HepG2 (cell line): ENCODE measurements around the gene EPB41L5. TPM values are rescaled to one million over a fixed set of nuclear protein-coding genes. Genes with fewer than 3 reads are reported as not detected.

Source experiments
- ATAC-seq: fragments of 200-7000 bp; cut with Tn5 transposase; 3 replicates; pipeline ENCODE4 v1.9.1; 2020; ENCODE audit warnings: mild to moderate bottlenecking, moderate library complexity
- BruUV-seq: library from RNA; stranded (reverse); fragments of 400-500 nt; replicated peaks from 2 replicates; lab custom pipeline; 2021; lab: Mats Ljungman, UMichigan
- CTCF ChIA-PET: fragments of 300-600 bp; formaldehyde crosslinking; extraction: SDS; loops from one replicate; lab custom pipeline; 2021; ENCODE audit warnings: low total read pairs, inconsistent platforms, low intra/inter-chr PET ratio; lab: Yijun Ruan, JAX
- POLR2A ChIA-PET: fragments of 350-600 bp; sonication (Branson Sonifier 250); formaldehyde crosslinking; loops from one replicate; lab custom pipeline; 2020; ENCODE audit warnings: antibody characterized with exemption, inconsistent platforms; lab: Yijun Ruan, JAX
- DNase-seq: peaks from one replicate; pipeline ENCODE4 v3.0.0-alpha.2; 2015; ENCODE audit warnings: low spot score
- FAIRE-seq: peaks from 3 replicates; lab custom pipeline; 2011; peaks lifted over from hg19 to GRCh38; lab: Jason Lieb, UNC
- H2AFZ ChIP-seq: one replicate; pipeline ENCODE4 v1.6.1; 2011; ENCODE audit warnings: low read length, inconsistent platforms
- H3K27ac ChIP-seq: fragments of 300-600 bp; 3 replicates; pipeline ENCODE4 v1.8.0; 2011; ENCODE audit warnings: mixed run types, mild to moderate bottlenecking, mixed read lengths, low read length, inconsistent platforms; ENCODE audit not compliant: insufficient read depth; ENCODE audit errors: extremely low read length
- H3K27me3 ChIP-seq, 2 experiments: fragments of 200-600 bp in 1 of 2; 2 replicates in 1 of 2; 3 replicates in 1 of 2; pipeline versions ENCODE4 v1.6.0 to v1.8.0; 2011; ENCODE audit warnings: low read length in 2 of 2, mild to moderate bottlenecking in 2 of 2, moderate library complexity in 2 of 2, inconsistent platforms in 1 of 2; ENCODE audit not compliant: insufficient read depth in 2 of 2, control insufficient read depth in 1 of 2
- H3K36me3 ChIP-seq, 2 experiments: fragments of 200-600 bp in 1 of 2; replicated peaks in 1 of 2; 2 replicates in 1 of 2; 3 replicates in 1 of 2; pipeline versions ENCODE4 v1.5.1 to v1.8.0; 2011; ENCODE audit warnings: low read length in 2 of 2, inconsistent platforms in 1 of 2; ENCODE audit not compliant: insufficient read depth in 2 of 2, control insufficient read depth in 1 of 2
- H3K4me1 ChIP-seq: 2 replicates; pipeline ENCODE4 v1.5.1; 2012; ENCODE audit warnings: low read length, inconsistent platforms; ENCODE audit not compliant: insufficient read depth
- H3K4me2 ChIP-seq: 2 replicates; pipeline ENCODE4 v1.6.0; 2011; ENCODE audit warnings: low read depth, low read length, inconsistent platforms
- H3K4me3 ChIP-seq, 3 experiments: fragments of 200-600 bp in 1 of 3; sonication (generic), shearing (Covaris generic) in 1 of 3; replicated peaks in 1 of 3; 2 replicates each; pipeline ENCODE4 v1.5.1; 2011 to 2016; ENCODE audit warnings: low read length in 3 of 3, inconsistent platforms in 2 of 3, low read depth in 2 of 3, mild to moderate bottlenecking in 2 of 3, control low read depth in 1 of 3, mixed read lengths in 1 of 3; ENCODE audit not compliant: insufficient read depth in 1 of 3
- H3K79me2 ChIP-seq: one replicate; pipeline ENCODE4 v1.6.1; 2011; ENCODE audit warnings: low read length, inconsistent platforms; ENCODE audit not compliant: insufficient read depth
- H3K9ac ChIP-seq: 2 replicates; pipeline ENCODE4 v1.6.0; 2011; ENCODE audit warnings: mild to moderate bottlenecking, low read depth, low read length, inconsistent platforms; ENCODE audit not compliant: insufficient read depth
- H3K9me3 ChIP-seq: 2 replicates; pipeline ENCODE4 v1.5.1; 2012; ENCODE audit warnings: mild to moderate bottlenecking, low read length
- H4K20me1 ChIP-seq: 2 replicates; pipeline ENCODE4 v1.6.0; 2011; ENCODE audit warnings: inconsistent platforms, mild to moderate bottlenecking, low read length, moderate library complexity; ENCODE audit not compliant: insufficient read depth
- ASH2L ChIP-seq: fragments of 300-600, 200-600 bp; sonication (generic); IDR thresholded peaks from 2 replicates; pipeline ENCODE4 v1.7.0; 2017; ENCODE audit warnings: low read depth, mild to moderate bottlenecking, moderate library complexity, mixed read lengths, low read length; ENCODE audit not compliant: insufficient read length
- CBX1 ChIP-seq: IDR thresholded peaks from one replicate; pipeline ENCODE4 v1.6.1; 2016; ENCODE audit warnings: antibody characterized with exemption, low read depth
- KDM2A ChIP-seq: sonication (generic); formaldehyde crosslinking; IDR thresholded peaks from 2 replicates; pipeline ENCODE4 v1.4.0; 2020; ENCODE audit warnings: low read depth, missing genetic modification reagents, borderline replicate concordance
- PHF8 ChIP-seq: sonication (generic); formaldehyde crosslinking; IDR thresholded peaks from 2 replicates; pipeline ENCODE4 v1.5.0; 2020; ENCODE audit warnings: missing genetic modification reagents
- PRDM15 ChIP-seq: sonication (generic); formaldehyde crosslinking; IDR thresholded peaks from 2 replicates; pipeline ENCODE4 v1.4.0; 2020; ENCODE audit warnings: missing genetic modification reagents
- SMARCC2 ChIP-seq: fragments of 450-650 bp; IDR thresholded peaks from 2 replicates; pipeline ENCODE4 v1.6.1; 2017; ENCODE audit warnings: antibody characterized with exemption, mild to moderate bottlenecking
- TARDBP ChIP-seq: sonication (generic); formaldehyde crosslinking; IDR thresholded peaks from 2 replicates; pipeline ENCODE4 v1.8.0; 2022; ENCODE audit warnings: mild to moderate bottlenecking, missing genetic modification reagents
- TFDP1 ChIP-seq: IDR thresholded peaks from 2 replicates; pipeline ENCODE4 v1.6.1; 2016; ENCODE audit warnings: missing compliant biosample characterization, missing genetic modification reagents, borderline replicate concordance
- YY1 ChIP-seq: IDR thresholded peaks from 2 replicates; pipeline ENCODE4 v1.6.1; 2011; ENCODE audit warnings: low read length, low read depth, moderate library complexity, mild to moderate bottlenecking; ENCODE audit not compliant: insufficient read depth, insufficient replicate concordance
- ZBTB33 ChIP-seq: sonication (generic); formaldehyde crosslinking; IDR thresholded peaks from 2 replicates; pipeline ENCODE4 v1.4.0; 2020; ENCODE audit warnings: missing genetic modification reagents
- ZBTB38 ChIP-seq: sonication (generic); formaldehyde crosslinking; IDR thresholded peaks from 2 replicates; pipeline ENCODE4 v1.5.1; 2020; ENCODE audit warnings: mild to moderate bottlenecking, missing genetic modification reagents
- ZFY ChIP-seq: sonication (generic); formaldehyde crosslinking; IDR thresholded peaks from 2 replicates; pipeline ENCODE4 v1.4.0; 2020; ENCODE audit warnings: missing genetic modification reagents
- ZNF766 ChIP-seq: sonication (generic); formaldehyde crosslinking; IDR thresholded peaks from 2 replicates; pipeline ENCODE4 v1.5.0; 2020; ENCODE audit warnings: missing genetic modification reagents, borderline replicate concordance
- ZNF780A ChIP-seq: sonication (generic); formaldehyde crosslinking; IDR thresholded peaks from 2 replicates; pipeline ENCODE4 v1.8.0; 2022; ENCODE audit warnings: mild to moderate bottlenecking, missing genetic modification reagents, moderate library complexity
- ZNF891 ChIP-seq: sonication (generic); formaldehyde crosslinking; IDR thresholded peaks from 2 replicates; pipeline ENCODE4 v1.5.0; 2020; ENCODE audit warnings: mild to moderate bottlenecking, missing genetic modification reagents
- WGBS: methylation state at CpG from one replicate; pipeline ENCODE4 v1.1.6; 2017; ENCODE audit warnings: low lambda C conversion rate; 5-methylcytosine and 5-hydroxymethylcytosine counted together
- in situ Hi-C: cut with HindIII; loops from 2 replicates; pipeline ENCODE4 v1.10.0; 2017; ENCODE audit warnings: low pct_unique_long_range_greater_than_20kb; ENCODE audit not compliant: extremely low pct_ligation_motif_present
- intact Hi-C: fragments of 100-400 bp; cut with micrococcal nuclease; formaldehyde crosslinking; loops from one replicate; pipeline ENCODE4 v1.10.0; 2022; ENCODE audit not compliant: unreplicated experiment
- polyA plus RNA-seq, 8 experiments: library from polyadenylated mRNA; depleted of rRNA in 3 of 8; stranded (reverse) in 7 of 8; unstranded in 1 of 8; fragments of >200 nt; fragmentation: Illumina TruSeq in 4 of 8; extraction: Trizol in 4 of 8; gene quantifications; 2 replicates each; pipeline versions ENCODE4 v1.2.1 to v1.2.3, GENCODE V29; 2011 to 2016; ENCODE audit warnings: low read depth in 4 of 8, missing spikeins in 1 of 8, mixed read lengths in 1 of 8; ENCODE audit not compliant: insufficient read depth in 1 of 8
- total RNA-seq, 5 experiments: library from RNA; depleted of rRNA; stranded (reverse); fragments of >200 nt; fragmentation: Illumina TruSeq; extraction: Trizol; gene quantifications; 2 replicates each; pipeline ENCODE4 v1.2.3, GENCODE V29; 2016; ENCODE audit warnings: low read depth in 1 of 5

Gene EPB41L5
- total and polyA plus RNA-seq, 2 of the 13 experiments (the other 11 are each of a cell fraction or from before 2014, with no cell fraction given) = 40.5 to 47.5 TPM

- TF ChIP-seq KDM2A (CRISPR knock-in tag) (peak; percentile 68), PHF8 (peak; percentile 73), YY1 (peak; percentile 72), ZNF780A (CRISPR knock-in tag) (no peak), TFDP1 (CRISPR knock-in tag) (peak; percentile 39; the same call in 1 of the 2 replicates), ASH2L (peak; percentile 59), CBX1 (peak; percentile 35)
Observed at GRCh38 chr2:120223034-120223912, 210.4 kb downstream of the EPB41L5 start, which contains the start of gene TMEM185B (continued).

- intact Hi-C loops (no loop called here), in situ Hi-C loops (no loop called here)
- Histone ChIP-seq H3K9me3 (no peaks in the 10 kb centered on the region), H3K9ac (peak overlapping the region; percentile 57; the same call in 1 of the 2 replicates), H3K27me3 (peaks cover 14 to 38% of the 10 kb centered on the region in 2 experiments; a peak in 4 of 5 replicates), H3K79me2 (no peaks in the 10 kb centered on the region), H3K4me1 (peaks cover 72% of the 10 kb centered on the region), H2AFZ (peak overlapping the region; percentile 55), H3K4me2 (peak overlapping the region; percentile 98), H3K27ac (no peak overlapping the region), H4K20me1 (no peaks in the 10 kb centered on the region), H3K36me3 (no peaks in the 10 kb centered on the region), H3K4me3 (peak overlapping the region in 2 of 3 experiments; percentile 70 to 81; a peak in 4 of 6 replicates)
- ATAC-seq (peak; percentile 8), FAIRE-seq (no peak), DNase-seq (no peak)
- WGBS = 58% methylated on average over 13 of the region's 13 CpGs
- ChIA-PET CTCF (no interaction called here), POLR2A (no interaction called here)
- TF ChIP-seq ZNF891 (CRISPR knock-in tag) = 0 out of 2 replicates have a peak, but pooled peaks have one; percentile 3
- TF ChIP-seq ZBTB38 (CRISPR knock-in tag) = 0 out of 2 replicates have a peak, but pooled peaks have one; percentile 55
- peak; percentile 64; the same call in 1 of the 2 replicates for TF ChIP-seq ZBTB33 (CRISPR knock-in tag)
- TF ChIP-seq SMARCC2 = no peak
- 0 out of 2 replicates have a peak, but pooled peaks have one; percentile 17 for TF ChIP-seq TARDBP (CRISPR knock-in tag)
- no peak for TF ChIP-seq ZNF766 (CRISPR knock-in tag)
- TF ChIP-seq PRDM15 = peak; percentile 33; the same call in 1 of the 2 replicates
- TF ChIP-seq ZFY (CRISPR knock-in tag) = 0 out of 2 replicates have a peak, but pooled peaks have one; percentile 33
- BruUV-seq = no TSS peak
Observed at GRCh38 chr2:120224256-120224655, 211.4 kb downstream of the EPB41L5 start.
